HepG2 (cell line): Measurements from ENCODE around the gene KATNB1. TPM values are rescaled to one million over a fixed set of nuclear protein-coding genes. Genes with fewer than 3 reads are reported as not detected.

Experiments
- CAMTA2 ChIP-seq: sonication (generic); formaldehyde crosslinking; IDR thresholded peaks from 2 replicates; pipeline ENCODE4 v1.4.0; 2020; ENCODE audit warnings: mild to moderate bottlenecking, missing genetic modification reagents, borderline replicate concordance
- MIER2 ChIP-seq: IDR thresholded peaks from 2 replicates; pipeline ENCODE4 v1.6.1; 2016; ENCODE audit warnings: missing biosample characterization, missing genetic modification reagents
- PHF20 ChIP-seq: sonication (generic); formaldehyde crosslinking; IDR thresholded peaks from 2 replicates; pipeline ENCODE4 v1.5.0; 2020; ENCODE audit warnings: mild to moderate bottlenecking, missing genetic modification reagents
- RBM39 ChIP-seq: fragments of 200-400 bp; formaldehyde crosslinking; IDR thresholded peaks from one replicate; pipeline ENCODE4 v1.6.1; 2018; ENCODE audit warnings: antibody characterized with exemption, mild to moderate bottlenecking, low read depth, low read length; ENCODE audit not compliant: poor library complexity, severe bottlenecking
- SMYD3 ChIP-seq: sonication (generic); formaldehyde crosslinking; IDR thresholded peaks from 2 replicates; pipeline ENCODE4 v1.8.1; 2023; ENCODE audit warnings: mild to moderate bottlenecking, missing genetic modification reagents
- TAF1 ChIP-seq: sonication (generic); formaldehyde crosslinking; IDR thresholded peaks from 2 replicates; pipeline ENCODE4 v1.4.0; 2020; ENCODE audit warnings: missing genetic modification reagents
- TGIF2 ChIP-seq: IDR thresholded peaks from 2 replicates; pipeline ENCODE4 v1.6.1; 2016; ENCODE audit warnings: control low read depth, missing compliant biosample characterization
- ZC3H4 ChIP-seq: sonication (generic); formaldehyde crosslinking; IDR thresholded peaks from 2 replicates; pipeline ENCODE4 v1.4.0; 2020; ENCODE audit warnings: missing genetic modification reagents, borderline replicate concordance
- ZNF17 ChIP-seq: sonication (generic); formaldehyde crosslinking; IDR thresholded peaks from 2 replicates; pipeline ENCODE4 v1.5.0; 2020; ENCODE audit warnings: mild to moderate bottlenecking, missing genetic modification reagents
- ZNF326 ChIP-seq: sonication (generic); formaldehyde crosslinking; IDR thresholded peaks from 2 replicates; pipeline ENCODE4 v1.4.0; 2020; ENCODE audit warnings: missing genetic modification reagents, borderline replicate concordance
- ZNF737 ChIP-seq: sonication (generic); formaldehyde crosslinking; IDR thresholded peaks from 2 replicates; pipeline ENCODE4 v1.5.0; 2020; ENCODE audit warnings: missing genetic modification reagents, mild to moderate bottlenecking, borderline replicate concordance
- ZNF75D ChIP-seq: sonication (generic); formaldehyde crosslinking; IDR thresholded peaks from 2 replicates; pipeline ENCODE4 v1.8.1; 2023; ENCODE audit warnings: missing genetic modification reagents, mild to moderate bottlenecking, borderline replicate concordance
- ZNF776 ChIP-seq: sonication (generic); formaldehyde crosslinking; IDR thresholded peaks from 2 replicates; pipeline ENCODE4 v1.4.0; 2020; ENCODE audit warnings: mild to moderate bottlenecking, missing genetic modification reagents
- polyA plus RNA-seq, 8 experiments: library from polyadenylated mRNA; depleted of rRNA in 3 of 8; stranded (reverse) in 7 of 8; unstranded in 1 of 8; fragments of >200 nt; fragmentation: Illumina TruSeq in 4 of 8; extraction: Trizol in 4 of 8; gene quantifications; 2 replicates each; pipeline versions ENCODE4 v1.2.1 to v1.2.3, GENCODE V29; 2011 to 2016; ENCODE audit warnings: low read depth in 4 of 8, missing spikeins in 1 of 8, mixed read lengths in 1 of 8; ENCODE audit not compliant: insufficient read depth in 1 of 8
- total RNA-seq, 5 experiments: library from RNA; depleted of rRNA; stranded (reverse); fragments of >200 nt; fragmentation: Illumina TruSeq; extraction: Trizol; gene quantifications; 2 replicates each; pipeline ENCODE4 v1.2.3, GENCODE V29; 2016; ENCODE audit warnings: low read depth in 1 of 5
- TF ChIP-seq, protein P1 (sequence below), 2 experiments: sonication (generic) in 1 of 2; formaldehyde crosslinking in 1 of 2; IDR thresholded peaks; 2 replicates each; pipeline versions ENCODE4 v1.4.0 to v1.6.1; 2016 to 2020; ENCODE audit warnings: borderline replicate concordance in 1 of 2, low read depth in 1 of 2, mild to moderate bottlenecking in 1 of 2, missing genetic modification reagents in 1 of 2
- TF ChIP-seq, protein P2 (sequence below): sonication (generic); formaldehyde crosslinking; IDR thresholded peaks from 2 replicates; pipeline ENCODE4 v1.8.0; 2023; ENCODE audit warnings: mild to moderate bottlenecking, missing genetic modification reagents
- TF ChIP-seq, protein P3 (sequence below): sonication (generic); formaldehyde crosslinking; IDR thresholded peaks from 2 replicates; pipeline ENCODE4 v1.8.0; 2022; ENCODE audit warnings: mild to moderate bottlenecking, missing genetic modification reagents; ENCODE audit not compliant: insufficient replicate concordance
- TF ChIP-seq, protein P4 (sequence below): sonication (generic); formaldehyde crosslinking; conservative IDR thresholded peaks from 2 replicates; pipeline ENCODE4 v1.8.0; 2022; ENCODE audit warnings: low read depth, missing genetic modification reagents
- TF ChIP-seq, protein P5 (sequence below): sonication (generic); formaldehyde crosslinking; IDR thresholded peaks from 2 replicates; pipeline ENCODE4 v1.5.0; 2020; ENCODE audit warnings: missing genetic modification reagents

The KATNB1 gene
- total and polyA plus RNA-seq, 2 of the 13 experiments (the other 11 are each of a cell fraction or from before 2014, with no cell fraction given) = 31.5 to 43.5 TPM

DNA sequence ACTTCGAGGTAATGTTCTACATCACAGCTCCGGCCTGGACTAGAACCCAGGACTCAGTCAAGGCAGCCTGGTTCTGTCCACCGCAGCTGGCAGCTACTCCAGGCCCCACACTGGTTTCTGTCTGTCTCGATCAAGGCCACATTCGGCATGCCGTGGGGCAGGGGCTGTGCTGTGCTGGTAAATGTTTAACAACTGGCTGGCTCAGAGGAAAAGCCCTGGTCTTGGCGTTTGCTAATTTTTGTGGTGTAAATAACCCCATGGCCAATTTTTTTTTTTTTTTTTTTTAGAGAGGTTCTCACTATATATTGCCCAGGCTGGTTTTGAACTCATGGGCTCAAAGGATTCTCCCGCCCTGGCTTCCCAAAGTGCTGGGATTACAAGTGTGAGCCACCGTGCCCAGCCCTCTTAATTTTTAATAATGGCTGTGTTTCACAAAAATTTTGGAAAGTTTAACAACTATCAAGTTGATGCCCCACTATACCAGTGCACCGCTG is 41.3 kb upstream of the KATNB1 start (continued):
- TF ChIP-seq, protein P1, sequence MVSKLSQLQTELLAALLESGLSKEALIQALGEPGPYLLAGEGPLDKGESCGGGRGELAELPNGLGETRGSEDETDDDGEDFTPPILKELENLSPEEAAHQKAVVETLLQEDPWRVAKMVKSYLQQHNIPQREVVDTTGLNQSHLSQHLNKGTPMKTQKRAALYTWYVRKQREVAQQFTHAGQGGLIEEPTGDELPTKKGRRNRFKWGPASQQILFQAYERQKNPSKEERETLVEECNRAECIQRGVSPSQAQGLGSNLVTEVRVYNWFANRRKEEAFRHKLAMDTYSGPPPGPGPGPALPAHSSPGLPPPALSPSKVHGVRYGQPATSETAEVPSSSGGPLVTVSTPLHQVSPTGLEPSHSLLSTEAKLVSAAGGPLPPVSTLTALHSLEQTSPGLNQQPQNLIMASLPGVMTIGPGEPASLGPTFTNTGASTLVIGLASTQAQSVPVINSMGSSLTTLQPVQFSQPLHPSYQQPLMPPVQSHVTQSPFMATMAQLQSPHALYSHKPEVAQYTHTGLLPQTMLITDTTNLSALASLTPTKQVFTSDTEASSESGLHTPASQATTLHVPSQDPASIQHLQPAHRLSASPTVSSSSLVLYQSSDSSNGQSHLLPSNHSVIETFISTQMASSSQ (IDR thresholded peaks at IDR 0.05; ENCODE audit: low read depth) = peak; percentile 95
- TF ChIP-seq, protein P1 (CRISPR knock-in tag; IDR thresholded peaks at IDR 0.05; ENCODE audit: borderline replicate concordance) = peak; percentile 97
- TF ChIP-seq ZNF17 (CRISPR knock-in tag) = no peak
- TF ChIP-seq CAMTA2 = no peak
- no peak for TF ChIP-seq MIER2 (CRISPR knock-in tag)
- TF ChIP-seq ZNF776 (CRISPR knock-in tag) = no peak; the same call in 1 of the 2 replicates
- TF ChIP-seq, protein P2, sequence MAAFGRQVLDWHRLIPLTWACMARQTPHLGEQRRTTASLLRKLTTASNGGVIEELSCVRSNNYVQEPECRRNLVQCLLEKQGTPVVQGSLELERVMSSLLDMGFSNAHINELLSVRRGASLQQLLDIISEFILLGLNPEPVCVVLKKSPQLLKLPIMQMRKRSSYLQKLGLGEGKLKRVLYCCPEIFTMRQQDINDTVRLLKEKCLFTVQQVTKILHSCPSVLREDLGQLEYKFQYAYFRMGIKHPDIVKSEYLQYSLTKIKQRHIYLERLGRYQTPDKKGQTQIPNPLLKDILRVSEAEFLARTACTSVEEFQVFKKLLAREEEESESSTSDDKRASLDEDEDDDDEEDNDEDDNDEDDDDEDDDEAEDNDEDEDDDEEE (CRISPR knock-in tag) = no peak
- TF ChIP-seq TAF1 (CRISPR knock-in tag) = 0 out of 2 replicates have a peak, but pooled peaks have one; percentile 20
- 0 out of 2 replicates have a peak, but pooled peaks have one; percentile 52 for TF ChIP-seq TGIF2 (CRISPR knock-in tag)
- TF ChIP-seq, protein P3, sequence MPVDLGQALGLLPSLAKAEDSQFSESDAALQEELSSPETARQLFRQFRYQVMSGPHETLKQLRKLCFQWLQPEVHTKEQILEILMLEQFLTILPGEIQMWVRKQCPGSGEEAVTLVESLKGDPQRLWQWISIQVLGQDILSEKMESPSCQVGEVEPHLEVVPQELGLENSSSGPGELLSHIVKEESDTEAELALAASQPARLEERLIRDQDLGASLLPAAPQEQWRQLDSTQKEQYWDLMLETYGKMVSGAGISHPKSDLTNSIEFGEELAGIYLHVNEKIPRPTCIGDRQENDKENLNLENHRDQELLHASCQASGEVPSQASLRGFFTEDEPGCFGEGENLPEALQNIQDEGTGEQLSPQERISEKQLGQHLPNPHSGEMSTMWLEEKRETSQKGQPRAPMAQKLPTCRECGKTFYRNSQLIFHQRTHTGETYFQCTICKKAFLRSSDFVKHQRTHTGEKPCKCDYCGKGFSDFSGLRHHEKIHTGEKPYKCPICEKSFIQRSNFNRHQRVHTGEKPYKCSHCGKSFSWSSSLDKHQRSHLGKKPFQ = no peak
- no peak for TF ChIP-seq ZNF737 (CRISPR knock-in tag)
- no peak for TF ChIP-seq PHF20
- no peak for TF ChIP-seq SMYD3 (CRISPR knock-in tag)
- TF ChIP-seq ZNF326 = no peak
- TF ChIP-seq RBM39 = no peak
- TF ChIP-seq, protein P4, sequence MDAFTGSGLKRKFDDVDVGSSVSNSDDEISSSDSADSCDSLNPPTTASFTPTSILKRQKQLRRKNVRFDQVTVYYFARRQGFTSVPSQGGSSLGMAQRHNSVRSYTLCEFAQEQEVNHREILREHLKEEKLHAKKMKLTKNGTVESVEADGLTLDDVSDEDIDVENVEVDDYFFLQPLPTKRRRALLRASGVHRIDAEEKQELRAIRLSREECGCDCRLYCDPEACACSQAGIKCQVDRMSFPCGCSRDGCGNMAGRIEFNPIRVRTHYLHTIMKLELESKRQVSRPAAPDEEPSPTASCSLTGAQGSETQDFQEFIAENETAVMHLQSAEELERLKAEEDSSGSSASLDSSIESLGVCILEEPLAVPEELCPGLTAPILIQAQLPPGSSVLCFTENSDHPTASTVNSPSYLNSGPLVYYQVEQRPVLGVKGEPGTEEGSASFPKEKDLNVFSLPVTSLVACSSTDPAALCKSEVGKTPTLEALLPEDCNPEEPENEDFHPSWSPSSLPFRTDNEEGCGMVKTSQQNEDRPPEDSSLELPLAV (CRISPR knock-in tag) = no peak
- TF ChIP-seq, protein P5, sequence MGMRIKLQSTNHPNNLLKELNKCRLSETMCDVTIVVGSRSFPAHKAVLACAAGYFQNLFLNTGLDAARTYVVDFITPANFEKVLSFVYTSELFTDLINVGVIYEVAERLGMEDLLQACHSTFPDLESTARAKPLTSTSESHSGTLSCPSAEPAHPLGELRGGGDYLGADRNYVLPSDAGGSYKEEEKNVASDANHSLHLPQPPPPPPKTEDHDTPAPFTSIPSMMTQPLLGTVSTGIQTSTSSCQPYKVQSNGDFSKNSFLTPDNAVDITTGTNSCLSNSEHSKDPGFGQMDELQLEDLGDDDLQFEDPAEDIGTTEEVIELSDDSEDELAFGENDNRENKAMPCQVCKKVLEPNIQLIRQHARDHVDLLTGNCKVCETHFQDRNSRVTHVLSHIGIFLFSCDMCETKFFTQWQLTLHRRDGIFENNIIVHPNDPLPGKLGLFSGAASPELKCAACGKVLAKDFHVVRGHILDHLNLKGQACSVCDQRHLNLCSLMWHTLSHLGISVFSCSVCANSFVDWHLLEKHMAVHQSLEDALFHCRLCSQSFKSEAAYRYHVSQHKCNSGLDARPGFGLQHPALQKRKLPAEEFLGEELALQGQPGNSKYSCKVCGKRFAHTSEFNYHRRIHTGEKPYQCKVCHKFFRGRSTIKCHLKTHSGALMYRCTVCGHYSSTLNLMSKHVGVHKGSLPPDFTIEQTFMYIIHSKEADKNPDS = 0 out of 2 replicates have a peak, but pooled peaks have one; percentile 33
- TF ChIP-seq ZC3H4 (CRISPR knock-in tag) = no peak
- TF ChIP-seq ZNF75D (CRISPR knock-in tag) = no peak
